Uterus (tissue), 2 donors: ENCODE results near the gene NIPAL1.

Experiments
- CTCF ChIP-seq, 4 experiments: fragments of 200-600 bp in 2 of 4; fragments of 450-650 bp in 2 of 4; sonication (generic) in 2 of 4; IDR thresholded peaks; one replicate each; pipeline ENCODE4 v1.5.1; 2016 to 2019; ENCODE audit warnings: antibody characterized with exemption in 4 of 4, mild to moderate bottlenecking in 2 of 4, moderate library complexity in 1 of 4
- POLR2A ChIP-seq, 2 donors: fragments of 450-650 bp; IDR thresholded peaks; one replicate each; pipeline ENCODE4 v1.6.1; 2016; ENCODE audit warnings: antibody characterized with exemption in 2 of 2, mild to moderate bottlenecking in 1 of 2, moderate library complexity in 1 of 2

DNA sequence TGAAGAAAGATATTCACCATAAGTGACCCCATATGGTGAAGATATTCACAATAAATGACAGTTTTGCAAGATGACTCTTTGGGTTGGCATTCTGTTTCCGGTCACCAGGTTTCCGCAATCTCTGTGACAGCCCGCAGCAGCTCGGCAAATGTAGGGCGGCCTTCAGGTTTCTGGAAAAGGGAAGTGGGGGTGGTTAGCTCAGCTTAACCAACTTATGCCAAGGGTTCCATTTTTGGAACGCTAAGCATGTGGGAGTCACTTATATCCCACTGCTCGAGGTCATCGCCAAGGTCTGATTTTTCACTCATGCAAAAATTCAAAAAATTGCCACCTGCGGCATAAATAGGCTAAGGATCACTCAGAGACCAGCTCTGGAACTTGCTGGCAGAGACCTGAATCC is 51.0 kb downstream of the NIPAL1 start:
- TF ChIP-seq CTCF (IDR thresholded peaks at IDR 0.05): no peak
- TF ChIP-seq POLR2A (IDR thresholded peaks at IDR 0.05): no peak
